GM19455 (cell line): ENCODE results near the gene SMYD2.

Experiments used
- ATAC-seq: cut with Tn5 transposase; IDR thresholded peaks from one replicate; pipeline ENCODE4 v1.9.1; 2021; ENCODE audit not compliant: unreplicated experiment

SMYD2 gene

GRCh38 chr1:214327514-214327913 lies 46.6 kb downstream of the SMYD2 start:
- no peak for ATAC-seq

DNA sequence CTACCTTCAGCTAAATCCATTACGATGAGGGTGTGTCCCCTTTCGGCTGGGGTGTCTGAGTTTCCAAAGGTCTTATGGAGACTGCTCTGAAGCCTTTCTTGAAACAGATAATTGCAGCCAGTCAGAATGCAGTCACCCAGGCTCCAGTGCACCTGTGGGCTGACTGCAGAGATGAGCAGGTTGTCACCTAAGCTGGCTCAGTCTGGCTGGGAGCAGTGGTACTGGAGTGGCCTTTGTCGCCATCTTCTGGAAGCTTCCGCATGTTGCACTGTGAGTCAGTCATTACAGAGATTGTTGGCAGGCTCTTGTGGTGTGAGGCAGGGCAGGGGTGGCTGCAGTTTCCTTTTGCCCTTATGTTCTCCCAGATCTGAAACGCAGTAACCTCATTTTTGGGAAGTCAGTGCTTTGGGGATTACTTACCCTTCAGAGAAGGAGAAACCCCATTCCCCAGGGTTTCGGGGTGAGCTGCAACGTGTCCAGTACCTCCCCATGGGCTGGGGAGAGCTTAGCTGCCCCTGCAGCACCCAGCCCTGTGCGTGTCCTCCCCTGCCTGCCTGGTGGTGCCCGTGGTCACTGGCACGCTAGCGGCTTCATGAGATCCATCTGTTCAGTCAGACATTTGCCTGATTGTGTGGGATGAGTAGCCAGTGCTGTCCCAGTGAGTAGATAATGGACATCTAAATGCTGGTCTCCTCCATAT lies 48.0 kb downstream of the SMYD2 start:
- ATAC-seq: peak; percentile 87

- ATAC-seq: no peak
Observed at GRCh38 chr1:214329470-214330220, 48.7 kb downstream of the SMYD2 start.

GRCh38 chr1:214330222-214330621 lies 49.3 kb downstream of the SMYD2 start:
- ATAC-seq: no peak

DNA sequence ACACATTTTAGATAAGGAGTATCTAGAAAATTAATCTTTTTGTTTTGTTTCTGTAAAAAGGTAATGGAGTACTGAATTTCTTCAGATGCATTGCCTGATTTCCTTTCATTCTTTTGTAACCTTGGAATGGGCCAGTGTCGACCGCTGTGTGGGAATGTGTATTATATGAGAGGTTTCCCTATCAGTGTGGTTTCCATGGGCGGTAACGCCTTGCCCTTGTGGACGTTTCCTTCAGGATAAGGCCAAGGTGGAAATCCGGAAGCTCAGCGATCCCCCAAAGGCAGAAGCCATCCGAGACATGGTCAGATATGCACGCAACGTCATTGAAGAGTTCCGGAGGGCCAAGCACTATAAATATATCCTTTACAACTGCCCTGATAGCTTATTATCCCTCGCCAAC lies 49.8 kb downstream of the SMYD2 start:
- ATAC-seq: no peak

DNA sequence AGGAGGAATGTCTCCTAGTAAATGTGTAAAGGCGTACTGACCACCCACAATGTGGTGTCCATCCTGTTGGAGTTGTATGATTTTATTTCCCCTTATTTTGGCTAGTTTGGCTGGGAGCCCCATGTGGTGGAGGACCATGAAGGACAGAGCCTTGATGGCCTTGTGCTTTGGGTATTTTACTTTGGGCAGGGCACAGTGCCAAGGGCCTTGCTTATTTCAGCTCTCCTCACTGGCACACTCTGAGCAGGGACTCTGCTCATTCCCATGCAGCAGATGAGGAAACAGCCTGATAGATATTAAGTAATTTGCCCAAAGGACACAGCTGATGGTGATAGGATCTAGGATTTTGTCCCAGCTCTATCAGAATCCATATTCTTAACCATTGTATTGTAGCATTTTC lies 50.2 kb downstream of the SMYD2 start:
- ATAC-seq: no peak

GRCh38 chr1:214331827-214332423 lies 51.0 kb downstream of the SMYD2 start:
- ATAC-seq: no peak

- ATAC-seq: no peak
Observed at GRCh38 chr1:214332946-214333798, 52.2 kb downstream of the SMYD2 start.

- no peak for ATAC-seq
Observed at GRCh38 chr1:214335567-214335966, 54.6 kb downstream of the SMYD2 start.

GRCh38 chr1:214337015-214337414 lies 56.1 kb downstream of the SMYD2 start:
- ATAC-seq: no peak

GRCh38 chr1:214337511-214337910 lies 56.6 kb downstream of the SMYD2 start:
- ATAC-seq: no peak

- no peak for ATAC-seq
Observed at GRCh38 chr1:214338212-214338611, 57.3 kb downstream of the SMYD2 start.

GRCh38 chr1:214341459-214341858 lies 60.5 kb downstream of the SMYD2 start:
- ATAC-seq: no peak

- ATAC-seq: no peak
Observed at GRCh38 chr1:214341932-214342331, 61.0 kb downstream of the SMYD2 start.

DNA sequence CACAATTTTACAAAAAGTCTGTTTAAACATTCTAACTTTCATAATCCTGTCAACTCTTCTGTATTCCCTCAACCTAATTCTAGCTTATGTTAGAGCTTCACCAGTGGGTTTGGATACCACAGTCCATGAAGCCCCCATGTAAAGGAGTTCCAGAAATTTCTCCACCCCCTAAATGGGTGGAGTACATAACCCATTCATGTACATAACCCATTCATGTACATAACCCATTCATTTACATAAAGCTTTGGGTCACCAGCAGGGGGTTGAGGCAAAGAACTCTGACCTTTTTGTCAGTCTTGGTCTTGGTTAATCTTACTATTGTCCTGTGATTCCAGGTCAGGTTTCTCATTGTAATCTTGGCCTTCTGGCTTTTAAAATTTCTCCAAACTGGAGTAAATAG lies 61.6 kb downstream of the SMYD2 start:
- ATAC-seq: no peak

DNA sequence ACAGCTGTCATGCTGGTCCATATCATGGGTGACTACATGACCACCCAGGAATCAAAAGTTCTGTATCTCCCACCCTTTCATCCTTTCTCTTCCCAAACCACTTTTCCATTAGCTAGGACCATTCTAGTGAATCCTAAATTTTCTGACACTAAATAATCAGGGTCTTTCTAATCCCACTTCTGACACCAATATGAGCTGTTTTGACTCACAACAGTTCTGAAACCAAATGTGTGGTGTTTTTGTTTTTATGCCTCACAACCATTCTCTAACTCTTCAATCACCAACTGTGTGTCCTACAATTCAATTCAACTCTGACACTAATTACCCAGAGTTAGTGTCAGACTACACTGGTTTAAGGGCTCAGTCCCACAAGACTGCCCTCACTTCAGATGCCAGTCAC lies 63.9 kb downstream of the SMYD2 start:
- no peak for ATAC-seq

- ATAC-seq: no peak
Observed at GRCh38 chr1:214349008-214349407, 68.0 kb downstream of the SMYD2 start.

DNA sequence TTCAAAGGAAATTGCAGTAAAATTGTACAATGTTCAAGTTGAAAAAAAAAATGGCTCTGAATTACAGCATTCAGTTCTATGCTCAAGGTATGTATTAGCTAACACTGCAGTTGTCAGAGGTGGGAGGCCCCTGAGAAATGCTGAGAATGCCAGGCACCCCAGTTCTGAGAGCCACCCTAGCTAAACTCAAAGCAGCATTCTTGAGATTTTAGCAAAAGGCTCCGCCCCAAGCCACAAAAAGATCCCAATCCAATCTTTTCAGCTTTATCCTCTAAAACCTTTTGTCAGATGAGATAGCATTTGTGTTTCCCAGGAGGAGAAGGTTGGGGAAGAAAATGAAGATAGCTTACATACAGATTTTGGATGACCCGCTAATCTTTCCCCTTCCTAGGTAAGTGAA lies 68.8 kb downstream of the SMYD2 start:
- ATAC-seq: no peak

DNA sequence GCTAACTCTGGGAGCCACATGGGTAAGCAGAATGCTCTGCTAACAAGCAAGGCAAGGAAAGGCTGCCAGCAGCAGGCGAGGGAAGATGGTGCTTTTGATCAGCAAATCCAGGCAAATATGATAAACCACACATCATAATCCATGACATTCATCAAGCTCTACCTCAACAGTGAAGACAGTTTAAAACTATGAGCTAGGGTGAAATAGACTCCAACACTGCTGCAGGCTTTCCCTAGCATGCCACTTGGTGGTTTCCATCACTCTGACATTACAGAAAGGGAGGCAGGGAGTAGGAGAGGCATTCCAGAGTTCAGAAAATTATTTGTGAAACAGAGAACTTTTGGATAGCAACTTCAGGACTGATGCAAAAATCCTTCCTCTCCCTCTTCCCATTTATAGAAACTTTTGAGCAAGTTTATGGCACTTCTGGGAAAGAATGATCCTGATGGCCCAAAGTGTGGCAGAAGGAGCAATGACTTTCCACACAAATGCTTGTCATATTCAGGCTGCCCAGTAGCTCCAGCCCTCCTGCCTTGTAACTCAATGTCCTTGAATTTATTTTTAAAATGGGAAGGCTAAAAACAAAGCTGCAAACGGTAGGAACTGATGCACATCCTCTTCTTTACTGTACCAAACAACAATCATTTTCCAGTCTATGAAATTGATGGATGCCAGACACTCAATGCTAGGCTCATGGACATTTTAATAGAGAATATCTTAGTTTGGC lies 70.8 kb downstream of the SMYD2 start:
- no peak for ATAC-seq

- no peak for ATAC-seq
Observed at GRCh38 chr1:214352838-214353237, 71.9 kb downstream of the SMYD2 start.
